ENCODE results near the gene ZG16B.

DNA sequence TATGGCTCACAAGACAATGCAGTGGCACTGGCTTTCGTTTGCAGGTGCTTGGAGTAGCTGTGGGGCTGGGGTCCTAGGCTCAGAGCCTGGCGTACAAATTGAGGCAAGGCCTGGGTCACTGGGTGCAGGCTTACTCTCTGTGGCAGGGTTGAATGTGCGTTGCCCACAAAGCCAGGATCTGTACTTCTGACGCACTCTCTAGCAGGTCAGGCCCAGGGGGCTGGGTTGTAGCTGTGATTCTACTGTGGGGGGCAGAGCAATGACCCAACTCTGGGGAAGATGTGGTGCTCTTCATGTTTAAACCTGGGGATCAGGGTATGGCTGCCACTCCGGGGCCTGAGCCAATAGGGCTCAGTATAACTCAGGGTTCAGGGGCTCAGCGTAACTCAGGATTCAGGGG lies 19.5 kb upstream of the ZG16B start:
- TF ChIP-seq POLR2A (IDR thresholded peaks at IDR 0.05) (no peak), CTCF (IDR thresholded peaks at IDR 0.05) (no peak), EP300 (IDR thresholded peaks at IDR 0.05) (no peak)
